NT2/D1 (cell line): Measurements from ENCODE around the gene CAV3.

Source experiments
- SUZ12 ChIP-seq: IDR thresholded peaks from 2 replicates; pipeline ENCODE4 v1.6.1; 2011; ENCODE audit not compliant: insufficient read length, insufficient read depth; ENCODE audit errors: extremely low read depth
- YY1 ChIP-seq: IDR thresholded peaks from 2 replicates; pipeline ENCODE4 v1.6.1; 2011; ENCODE audit not compliant: insufficient read length, insufficient read depth
- ZNF274 ChIP-seq: IDR thresholded peaks from 2 replicates; pipeline ENCODE4 v1.6.1; 2011; ENCODE audit warnings: mild to moderate bottlenecking, low read depth, low read length

- no peak for TF ChIP-seq YY1
- TF ChIP-seq ZNF274, result no peak
- TF ChIP-seq SUZ12, result no peak
Measured at GRCh38 chr3:8727605-8728512, 5.7 kb upstream of the CAV3 start.
